Dedifferentiated amniotic fluid mesenchymal stem cell (primary cell): ENCODE results near the gene SIRT4.
"Not testable (repeated sequence)": the region's sequence is repeated elsewhere in the genome, so short reads cannot be mapped to it uniquely, and the experiment has no call there.

Experiments used
- DNase-seq: peaks from one replicate; pipeline ENCODE4 v3.0.0-alpha.2; 2016; ENCODE audit errors: extremely low spot score

The SIRT4 gene, protein sequence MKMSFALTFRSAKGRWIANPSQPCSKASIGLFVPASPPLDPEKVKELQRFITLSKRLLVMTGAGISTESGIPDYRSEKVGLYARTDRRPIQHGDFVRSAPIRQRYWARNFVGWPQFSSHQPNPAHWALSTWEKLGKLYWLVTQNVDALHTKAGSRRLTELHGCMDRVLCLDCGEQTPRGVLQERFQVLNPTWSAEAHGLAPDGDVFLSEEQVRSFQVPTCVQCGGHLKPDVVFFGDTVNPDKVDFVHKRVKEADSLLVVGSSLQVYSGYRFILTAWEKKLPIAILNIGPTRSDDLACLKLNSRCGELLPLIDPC

DNA sequence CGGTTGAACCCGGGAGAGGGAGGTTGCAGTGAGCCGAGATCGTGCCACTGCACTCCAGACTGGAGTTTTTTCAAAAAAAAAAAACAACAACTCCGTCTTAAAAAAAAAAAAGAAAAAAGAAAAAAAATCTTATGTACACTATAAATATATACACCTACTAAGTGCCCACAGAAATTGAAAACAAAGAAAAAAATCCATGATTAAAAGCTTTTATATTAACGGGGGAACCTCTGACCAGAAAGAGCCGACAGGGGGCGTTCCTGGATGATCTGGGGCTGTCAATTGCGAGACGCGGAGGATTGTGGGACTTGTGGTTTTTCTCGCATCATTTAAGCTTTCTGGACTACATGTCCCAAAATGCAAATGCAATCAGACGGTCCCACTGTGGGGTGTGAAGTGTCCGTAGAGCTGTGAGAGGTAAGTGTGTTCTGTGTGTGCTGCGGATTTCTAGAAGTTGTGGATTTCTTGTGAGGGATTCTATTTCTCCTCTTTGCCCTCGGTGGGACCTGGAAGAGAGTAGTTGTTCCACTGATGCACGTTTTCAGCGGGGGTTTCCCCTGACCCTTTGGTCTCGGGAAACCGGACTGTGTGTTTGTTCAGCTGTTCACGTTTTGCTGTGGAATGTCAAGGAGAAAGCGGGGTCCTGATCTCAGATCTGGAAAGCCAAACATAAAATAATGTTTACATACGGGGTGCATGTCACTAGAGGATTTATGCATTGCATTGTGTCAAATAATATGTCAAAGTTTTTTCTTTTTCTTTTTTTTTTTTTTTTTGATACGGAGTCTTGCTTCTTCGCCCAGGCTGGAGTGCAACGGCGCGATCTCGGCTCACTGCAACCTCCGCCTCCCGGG lies at the start of gene SIRT4:
SIRT4 (plus strand) TSS at position 360 of the 854 bp plus-strand sequence. CDS start 1,241 bp downstream, outside the sequence.
- peak; percentile 96 for DNase-seq

DNA sequence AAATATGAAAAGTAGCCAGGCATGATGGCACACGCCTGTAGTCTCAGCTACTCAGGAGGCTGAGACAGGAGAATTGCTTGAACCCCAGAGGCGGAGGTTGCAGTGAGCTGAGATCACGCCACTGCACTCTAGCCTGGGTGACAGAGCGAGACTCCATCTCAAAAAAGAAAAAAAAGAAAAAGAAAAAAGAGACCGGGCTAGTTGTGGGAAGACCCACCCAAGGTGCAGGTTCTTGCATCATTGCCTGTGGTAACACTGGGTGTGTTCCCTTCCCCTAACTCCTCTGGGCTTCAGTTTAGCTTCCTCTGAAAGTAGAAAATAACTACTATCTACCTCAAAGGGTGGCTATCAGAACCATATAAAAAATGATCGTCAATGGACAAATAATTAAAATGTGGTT lies 48.8 kb upstream of the SIRT4 start:
- not testable (repeated sequence) for DNase-seq

DNA sequence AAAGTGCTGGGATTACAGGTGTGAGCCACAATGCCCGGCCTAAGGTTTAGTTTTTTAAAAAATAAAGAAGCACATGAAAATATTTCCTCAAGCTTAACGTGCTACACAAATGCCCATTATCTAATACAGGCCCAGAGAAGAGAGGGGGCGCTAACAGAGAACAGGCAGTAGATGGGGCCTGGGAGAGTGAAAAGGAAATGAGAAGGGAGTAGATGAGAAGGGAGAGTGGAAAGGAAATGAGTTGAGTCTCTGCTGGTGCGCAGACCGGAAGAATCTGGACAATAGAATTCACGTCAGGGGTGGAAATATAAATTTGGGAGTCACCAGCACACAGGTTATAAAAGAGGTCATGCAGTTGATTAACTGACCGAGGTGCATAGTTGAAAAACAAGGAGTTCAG lies 47.3 kb upstream of the SIRT4 start:
- no peak for DNase-seq

DNA sequence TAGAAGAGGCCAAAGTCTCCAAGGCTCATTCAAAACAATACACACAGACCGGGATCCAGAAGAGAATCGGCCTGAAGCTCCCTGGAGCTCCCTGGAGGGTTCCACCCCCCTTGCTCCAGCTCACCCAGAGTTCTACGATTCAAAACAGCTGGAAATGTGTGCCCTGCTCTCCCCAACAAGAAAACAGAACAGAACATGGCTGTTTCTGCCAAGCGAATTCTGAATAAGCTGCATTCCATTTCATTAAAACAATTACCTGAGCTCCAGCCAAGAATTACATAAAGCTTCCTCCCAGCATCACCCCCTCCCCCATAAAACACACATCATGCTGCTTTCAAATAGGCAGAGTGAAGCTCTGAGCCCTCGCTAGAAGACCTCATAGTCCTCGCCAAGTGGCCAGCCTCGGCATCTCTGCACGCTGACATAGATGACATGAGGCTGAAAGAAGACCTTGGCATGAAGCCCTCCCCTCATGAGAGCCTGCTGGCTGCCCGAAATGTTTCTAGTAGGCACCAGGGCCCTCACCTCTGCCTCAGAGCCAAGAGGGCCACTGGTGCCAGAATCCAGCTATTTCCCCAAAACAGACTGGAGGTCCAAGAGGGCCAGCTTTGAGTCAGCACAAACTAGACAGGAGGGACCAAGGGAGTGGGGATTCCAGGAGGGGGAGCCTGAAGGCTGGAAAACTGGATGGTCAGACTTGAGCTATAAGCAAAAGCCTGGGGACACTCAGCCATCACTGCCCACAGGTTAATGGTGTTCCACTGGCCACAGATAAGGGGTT lies 44.9 kb upstream of the SIRT4 start:
- peak; percentile 95 for DNase-seq

DNA sequence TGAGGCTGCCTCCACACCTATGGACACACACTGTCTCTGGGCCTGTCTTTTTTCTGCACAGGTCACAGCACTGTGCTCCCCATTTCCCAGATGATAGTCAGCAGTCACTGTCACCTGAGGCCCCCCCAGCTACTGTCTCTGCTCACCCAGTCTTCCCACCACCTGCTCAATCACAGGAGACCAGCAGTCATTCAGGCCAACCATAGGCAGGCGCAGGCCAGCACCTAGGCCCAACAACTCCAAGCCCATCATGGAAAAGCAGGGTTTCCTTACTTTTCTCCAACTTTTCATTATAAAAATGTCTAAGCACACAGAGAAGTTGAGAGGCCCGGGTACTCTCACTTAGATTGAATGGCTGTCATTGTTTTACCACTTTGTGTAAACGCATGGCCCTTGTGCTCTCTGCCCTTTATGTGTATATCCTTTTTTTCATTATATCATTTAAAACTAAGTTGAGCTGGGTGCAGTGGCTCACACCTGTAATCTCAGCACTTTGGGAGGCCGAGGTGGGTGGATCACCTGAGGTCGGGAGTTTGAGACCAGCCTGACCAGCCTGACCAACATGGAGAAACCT lies 43.7 kb upstream of the SIRT4 start:
- DNase-seq = no peak

DNA sequence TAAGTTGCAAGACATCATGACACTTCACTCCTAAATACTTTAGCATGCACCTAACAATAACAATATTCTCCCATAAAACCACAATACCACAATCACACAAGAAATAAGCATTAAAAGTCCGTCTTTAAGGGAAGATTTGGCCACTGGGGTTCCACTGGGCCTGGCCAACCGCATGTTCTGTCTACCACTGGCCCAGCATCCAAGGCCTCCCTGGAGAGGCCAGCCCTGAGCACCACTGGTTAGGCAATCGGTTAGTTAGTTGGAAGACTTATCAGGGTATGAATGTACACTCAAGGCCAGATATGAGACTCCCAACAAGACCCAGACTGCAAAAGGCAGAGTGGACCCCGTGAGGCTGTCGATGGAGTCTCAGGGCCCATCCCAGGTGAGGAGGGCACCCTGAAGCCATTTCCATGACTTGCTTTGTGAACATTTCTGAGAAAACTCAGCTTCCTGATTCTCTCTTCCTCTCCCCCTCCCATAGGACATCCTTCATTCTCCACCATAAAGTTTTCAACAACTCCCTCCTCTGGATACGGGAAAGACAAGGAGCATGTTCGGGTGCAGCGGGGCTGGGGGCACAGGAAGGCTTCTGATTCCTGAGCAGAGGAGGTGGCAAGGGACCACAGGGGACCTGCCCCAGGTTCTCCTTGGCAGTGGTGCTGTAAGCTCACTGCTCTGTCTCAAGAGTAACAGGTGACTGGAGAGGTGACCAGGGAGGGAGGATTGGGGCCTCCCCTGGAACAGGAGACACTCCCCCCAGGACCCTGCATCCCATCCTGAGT lies 42.5 kb upstream of the SIRT4 start:
- DNase-seq = no peak

DNA sequence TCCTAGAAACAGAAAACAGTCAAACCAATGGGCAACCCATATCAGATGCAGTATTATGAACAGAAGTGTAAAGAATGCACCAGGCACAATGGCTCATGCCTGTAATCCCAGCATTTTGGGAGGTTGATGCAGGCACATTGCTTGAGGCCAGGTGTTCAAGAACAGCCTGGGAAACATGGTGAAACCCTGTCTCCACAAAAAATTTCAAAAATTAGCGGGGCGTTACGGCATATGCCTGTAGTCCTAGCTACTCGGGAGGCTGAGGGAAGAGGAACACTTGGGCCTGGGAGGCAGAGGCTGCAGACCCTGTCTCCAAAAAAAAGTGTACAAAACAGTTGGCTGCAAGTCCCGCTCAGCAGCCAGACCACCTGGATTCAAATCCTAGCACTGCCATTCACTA lies 41.5 kb upstream of the SIRT4 start:
- DNase-seq = no peak

DNA sequence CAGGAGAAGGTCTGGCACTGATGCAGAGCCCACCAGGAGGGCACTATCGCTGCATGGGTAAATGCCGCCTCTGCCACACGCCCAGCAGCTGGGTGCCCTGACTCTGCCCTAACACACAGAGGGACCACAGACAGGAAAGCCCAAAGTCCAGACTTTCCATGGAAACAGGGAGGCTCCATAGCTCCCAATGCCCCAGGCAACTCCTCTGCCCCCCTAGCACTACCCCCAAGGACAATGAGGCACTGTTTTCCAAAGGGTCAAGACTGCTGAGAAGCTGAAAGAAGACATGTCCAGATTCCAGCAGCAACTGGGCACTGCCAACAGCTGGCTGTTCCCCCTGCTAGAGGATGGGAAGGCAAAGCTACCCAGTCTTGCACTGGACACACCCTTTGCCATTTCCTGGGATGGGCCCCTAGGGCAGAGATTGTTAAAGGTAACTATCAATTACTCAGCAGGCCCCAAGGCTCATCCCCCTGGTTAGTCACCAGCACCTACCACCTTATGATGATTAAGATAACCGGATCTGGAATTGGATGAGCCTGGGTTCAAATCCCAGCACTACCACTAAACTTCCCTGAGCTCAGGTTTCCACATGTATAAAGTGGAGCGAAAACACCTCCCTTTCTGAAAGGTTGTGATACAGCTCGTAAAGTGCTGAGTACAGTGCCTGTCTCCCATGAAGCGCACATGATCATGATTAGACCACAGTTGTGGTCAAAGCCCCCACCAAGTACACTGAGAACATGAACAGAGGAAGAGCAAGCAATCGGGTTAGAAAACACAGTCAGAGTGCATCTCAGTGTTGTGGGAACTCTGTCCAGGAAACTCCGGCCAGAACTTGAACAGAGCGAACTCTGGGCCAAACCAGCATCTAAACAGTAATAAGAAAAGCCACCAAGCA lies 39.9 kb upstream of the SIRT4 start:
- no peak for DNase-seq

DNA sequence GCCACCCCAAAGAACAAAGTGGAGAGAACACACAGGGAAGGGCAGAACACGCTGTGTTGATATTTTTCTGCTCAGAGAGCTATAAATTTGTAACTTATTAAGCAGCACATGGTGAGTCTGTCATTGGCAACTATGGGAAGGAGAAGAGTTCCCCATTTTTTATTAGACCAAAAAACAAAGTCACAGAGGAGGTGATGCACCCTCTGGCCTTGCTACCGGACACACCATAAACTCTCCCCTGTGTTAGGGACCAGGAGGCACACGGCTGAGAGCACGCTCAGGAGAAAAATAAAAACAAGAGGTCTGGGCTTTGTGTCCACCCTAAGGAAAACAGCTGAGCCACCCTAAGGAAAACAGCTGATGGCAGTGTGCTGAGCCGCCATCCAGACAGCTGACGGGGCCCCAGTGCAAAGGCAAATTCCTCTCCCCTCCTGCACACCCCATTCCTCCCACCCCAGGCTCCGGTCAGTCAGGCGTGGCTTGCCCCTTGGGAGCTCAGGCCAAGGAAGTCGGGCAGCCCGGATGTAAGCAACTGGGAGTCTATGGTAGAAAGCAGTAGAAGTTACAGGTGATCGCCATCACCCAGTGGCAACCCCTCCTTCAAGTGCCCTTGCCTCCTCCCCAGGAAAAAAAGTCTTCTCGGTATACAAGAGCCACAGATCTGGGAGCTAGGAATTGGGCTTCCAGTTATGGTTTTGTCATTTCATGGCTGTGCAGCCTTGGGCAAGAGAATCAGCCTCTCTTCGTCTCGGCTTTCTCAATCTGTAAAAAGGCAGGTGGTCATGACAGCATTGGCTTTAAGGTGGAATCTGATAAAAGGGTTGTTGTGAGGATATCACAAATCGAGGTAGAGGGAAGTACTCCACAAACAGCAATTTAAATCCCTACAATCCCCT lies 39.0 kb upstream of the SIRT4 start:
- DNase-seq = no peak

DNA sequence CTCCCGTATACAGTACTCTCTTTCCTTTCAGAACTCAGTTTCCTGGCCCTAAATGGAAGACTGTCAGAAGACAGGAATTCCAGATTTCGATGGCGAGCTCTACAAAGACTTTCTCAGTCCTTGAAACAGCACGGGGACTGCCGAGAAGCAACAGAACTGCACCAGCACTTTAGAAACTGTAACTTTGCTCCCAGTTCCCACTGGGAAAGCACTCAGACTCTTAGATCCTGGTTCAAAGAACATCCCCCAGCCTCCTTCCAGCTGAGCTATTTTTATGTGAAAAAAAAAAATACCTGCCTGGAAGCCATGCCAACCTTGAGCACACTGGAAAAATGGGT lies 38.4 kb upstream of the SIRT4 start:
- DNase-seq = no peak

DNA sequence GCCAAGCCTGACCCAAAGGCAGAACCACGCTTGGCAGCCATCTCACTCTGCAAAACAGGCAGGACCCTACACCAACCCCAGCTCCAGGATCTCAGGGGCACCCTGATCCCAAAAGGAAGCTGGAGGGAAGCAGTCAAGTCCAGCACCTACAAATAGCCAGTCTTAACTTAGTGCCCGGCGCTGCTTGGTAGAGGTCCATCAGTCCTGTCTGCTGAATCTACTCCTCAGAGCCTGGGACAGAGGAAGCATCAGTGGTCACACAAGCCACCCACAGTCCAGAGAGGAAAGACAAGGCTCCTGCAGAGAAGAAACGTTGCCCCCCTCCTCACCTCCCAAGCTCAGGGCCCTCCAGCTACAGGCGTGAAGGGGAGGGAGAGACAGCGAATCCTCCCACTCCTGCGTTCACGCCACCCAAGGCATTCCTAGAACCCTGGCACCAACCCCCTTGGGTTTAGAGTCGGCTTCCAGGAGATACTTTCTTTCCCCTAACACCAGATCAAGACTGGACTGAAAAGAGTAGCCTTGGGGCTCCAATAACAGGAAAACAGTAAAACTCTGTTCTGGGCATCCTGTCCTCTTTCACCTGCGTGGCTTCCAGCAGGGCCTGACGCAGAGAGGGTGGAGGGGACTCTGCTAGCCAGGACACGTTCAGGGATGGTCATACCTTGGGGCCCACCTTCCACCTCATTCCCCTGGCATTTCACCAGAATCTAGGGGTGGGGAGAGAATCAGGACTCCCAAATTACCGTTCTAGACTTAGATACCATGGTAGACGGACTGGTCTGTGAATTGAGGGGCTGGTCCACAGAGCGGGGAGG lies 37.8 kb upstream of the SIRT4 start:
- no peak for DNase-seq

DNA sequence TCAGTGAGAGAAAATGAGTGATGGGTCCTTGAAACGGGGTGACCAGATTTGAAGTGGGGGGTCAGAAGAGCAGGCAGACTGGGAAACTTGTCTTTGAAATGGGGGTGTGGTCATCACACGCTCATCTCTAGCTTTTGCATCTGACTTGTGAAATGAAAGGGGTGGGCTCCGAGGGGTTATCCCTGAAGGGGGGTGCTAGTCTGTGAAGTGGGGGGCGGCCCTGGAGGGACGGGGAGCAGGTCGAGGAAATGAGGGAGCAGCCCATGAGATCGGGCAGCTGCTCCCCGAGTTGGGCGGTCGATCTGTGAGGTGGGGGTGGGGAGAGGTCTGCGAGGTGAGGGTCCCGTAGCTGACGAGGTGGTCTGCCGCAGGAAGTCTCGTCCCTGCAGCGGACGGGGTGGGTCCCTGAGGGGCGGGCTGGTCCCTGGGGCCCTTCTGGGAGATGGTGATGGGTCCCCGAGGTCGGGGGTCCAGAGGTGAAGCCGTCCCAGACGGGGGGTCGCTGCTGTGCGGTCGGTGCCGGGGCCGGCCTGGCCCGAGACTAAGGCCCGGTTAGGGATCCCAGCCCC lies 37.1 kb upstream of the SIRT4 start:
- DNase-seq = no peak

DNA sequence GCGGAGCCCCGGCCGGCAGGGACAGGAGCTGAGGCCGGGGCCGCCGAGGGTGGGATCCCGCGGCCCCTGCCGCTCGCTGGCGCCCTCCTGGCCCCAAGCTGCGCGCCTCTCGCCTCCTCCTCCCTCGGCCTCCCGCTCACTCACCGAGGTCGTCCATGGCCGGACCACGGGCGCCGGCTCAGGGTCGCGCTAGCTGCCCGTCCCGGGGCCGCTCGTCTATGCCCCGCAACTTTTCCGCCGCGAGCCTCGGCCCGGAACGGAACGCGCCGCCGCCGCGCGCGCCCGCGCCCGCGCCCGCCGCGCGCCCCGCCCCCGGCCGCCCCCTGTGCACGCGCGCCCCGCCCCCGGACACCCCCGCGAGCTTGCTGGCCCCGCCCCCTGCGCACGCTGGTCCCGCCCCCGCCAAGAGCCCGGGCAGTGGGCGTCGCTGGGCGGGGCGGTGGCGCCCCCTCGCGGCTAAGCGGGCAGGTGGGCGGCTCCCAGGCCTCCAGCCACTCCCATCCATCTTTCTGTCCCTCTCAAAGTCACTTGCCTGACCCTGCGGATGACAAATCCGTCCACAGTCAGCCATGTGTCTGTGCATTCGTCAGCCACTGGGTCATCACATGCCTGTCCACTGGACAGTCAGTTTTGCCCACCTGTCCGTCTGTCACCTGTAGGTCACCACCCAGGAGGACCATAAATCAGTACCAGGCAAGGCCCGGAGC lies 36.5 kb upstream of the SIRT4 start, which contains the start of gene PXN:
PXN (minus strand) TSS at position 258 of the 707 bp plus-strand sequence; CDS start at position 157, 101 bp downstream.
- peak; percentile 66 for DNase-seq

DNA sequence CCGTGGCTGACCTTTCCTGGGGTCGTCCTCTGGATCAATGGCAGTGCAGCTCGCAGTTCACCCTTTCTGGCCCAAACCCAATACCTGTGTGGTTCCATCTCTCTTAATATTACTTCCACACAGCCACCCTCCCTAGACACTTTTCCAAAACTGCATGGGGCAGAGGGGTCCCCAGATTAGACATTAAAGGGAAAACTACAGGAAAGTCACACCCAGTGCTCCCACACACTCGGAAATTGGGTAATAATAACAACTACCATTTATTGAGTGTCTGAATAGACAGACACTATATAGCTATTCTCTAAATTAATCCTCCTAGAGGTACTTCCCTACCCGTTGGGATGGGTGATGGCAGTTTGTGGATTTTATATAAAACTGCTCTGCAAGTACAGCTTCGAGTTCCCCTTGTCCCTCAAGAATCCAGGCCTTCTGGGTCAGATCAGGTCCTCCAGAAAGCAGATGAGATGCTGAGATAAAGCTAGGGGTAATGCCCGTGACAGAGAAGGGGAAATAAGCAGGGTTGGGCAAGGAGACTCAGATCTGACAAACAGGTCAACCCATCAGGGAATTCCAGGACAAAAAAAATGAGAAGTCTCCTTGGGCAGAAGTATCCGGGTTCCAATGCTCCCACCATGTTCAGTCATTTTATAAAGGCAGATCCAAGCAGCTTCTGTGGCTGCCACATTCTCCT lies 35.8 kb upstream of the SIRT4 start:
- no peak for DNase-seq

DNA sequence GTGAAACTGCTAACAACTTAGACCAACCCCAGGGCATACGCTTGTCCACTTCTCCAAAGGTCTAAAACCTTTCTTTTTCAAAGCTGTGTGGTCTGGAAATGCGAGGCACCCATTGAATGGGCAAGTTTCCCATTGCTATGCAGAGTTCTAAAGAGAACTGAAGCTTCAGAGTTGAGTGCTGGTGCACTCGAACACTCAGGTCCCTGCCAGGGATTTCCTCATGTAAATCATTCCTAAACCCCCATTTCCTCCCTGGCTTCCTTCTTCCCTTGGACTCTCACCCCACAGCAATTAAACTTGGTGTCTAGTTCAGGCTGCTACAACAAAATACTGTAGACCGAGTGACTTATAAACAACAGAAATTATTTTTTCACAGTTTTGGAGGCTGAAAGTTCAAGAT lies 34.4 kb upstream of the SIRT4 start:
- no peak for DNase-seq

DNA sequence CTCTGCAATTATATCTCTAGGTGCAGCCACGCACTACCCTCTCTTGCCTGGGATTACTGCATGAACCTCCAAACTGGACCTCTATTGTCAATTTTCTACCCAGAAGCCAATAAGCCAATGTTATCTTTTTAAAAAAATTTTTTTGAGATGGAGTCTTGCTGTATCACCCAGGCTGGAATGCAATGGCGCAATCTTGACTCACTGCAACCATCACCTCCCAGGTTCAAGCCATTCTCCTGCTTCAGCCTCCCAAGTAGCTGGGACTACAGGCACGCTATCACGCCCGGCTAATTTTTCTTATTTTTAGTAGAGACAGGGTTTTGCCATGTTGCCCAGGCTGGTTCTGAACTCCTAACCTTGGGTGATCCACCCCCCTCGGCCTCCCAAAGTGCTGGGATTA lies 25.4 kb upstream of the SIRT4 start:
- DNase-seq = no peak
